HG03039 (cell line): ENCODE measurements around the gene SNN.

Experiments used
- ATAC-seq: cut with Tn5 transposase; IDR thresholded peaks from one replicate; pipeline ENCODE4 v1.9.1; 2021; ENCODE audit warnings: mild to moderate bottlenecking, moderate library complexity; ENCODE audit not compliant: unreplicated experiment

Gene SNN

GRCh38 chr16:11727796-11728543 lies 59.7 kb downstream of the SNN start:
- ATAC-seq, result no peak
